Measurements from ENCODE around the gene FOXC1.

DNA sequence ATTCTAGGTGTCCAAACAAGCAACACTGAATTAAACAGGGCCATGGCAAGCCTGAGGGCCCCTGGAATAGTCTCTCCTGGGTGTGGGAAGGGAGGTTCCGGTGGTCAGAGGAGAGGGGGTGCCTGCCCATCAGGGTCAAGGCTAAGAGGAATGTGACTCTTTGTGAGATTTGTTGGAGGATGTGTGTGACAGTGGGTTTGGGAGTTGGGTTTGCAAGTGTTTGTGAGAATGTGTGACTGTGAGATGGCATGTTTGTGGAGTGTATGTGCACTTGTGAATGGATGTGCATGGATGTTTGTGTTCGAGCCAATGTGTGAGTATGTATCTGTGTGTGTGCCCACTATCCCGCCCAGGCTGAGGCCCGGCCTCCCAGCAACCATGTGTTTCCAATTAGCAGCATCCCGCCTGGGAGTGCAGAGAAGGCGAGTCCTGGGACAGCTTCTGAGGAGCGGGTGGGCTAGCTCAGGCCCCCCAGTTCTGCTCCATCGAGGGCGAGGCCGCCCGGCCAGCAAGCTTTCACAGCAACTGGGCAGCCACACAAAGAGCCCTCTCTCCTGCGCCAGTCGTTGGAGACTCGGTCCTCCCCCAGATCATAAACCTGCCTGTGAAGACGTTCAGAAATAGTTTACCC is 12.6 kb downstream of the FOXC1 start:
- TF ChIP-seq HCFC1 (IDR thresholded peaks at IDR 0.05; ENCODE audit: low read depth, low read length): no peak
- no peak for TF ChIP-seq ZNF790 (CRISPR knock-in tag; IDR thresholded peaks at IDR 0.05; ENCODE audit: borderline replicate concordance)
- TF ChIP-seq, protein P1, sequence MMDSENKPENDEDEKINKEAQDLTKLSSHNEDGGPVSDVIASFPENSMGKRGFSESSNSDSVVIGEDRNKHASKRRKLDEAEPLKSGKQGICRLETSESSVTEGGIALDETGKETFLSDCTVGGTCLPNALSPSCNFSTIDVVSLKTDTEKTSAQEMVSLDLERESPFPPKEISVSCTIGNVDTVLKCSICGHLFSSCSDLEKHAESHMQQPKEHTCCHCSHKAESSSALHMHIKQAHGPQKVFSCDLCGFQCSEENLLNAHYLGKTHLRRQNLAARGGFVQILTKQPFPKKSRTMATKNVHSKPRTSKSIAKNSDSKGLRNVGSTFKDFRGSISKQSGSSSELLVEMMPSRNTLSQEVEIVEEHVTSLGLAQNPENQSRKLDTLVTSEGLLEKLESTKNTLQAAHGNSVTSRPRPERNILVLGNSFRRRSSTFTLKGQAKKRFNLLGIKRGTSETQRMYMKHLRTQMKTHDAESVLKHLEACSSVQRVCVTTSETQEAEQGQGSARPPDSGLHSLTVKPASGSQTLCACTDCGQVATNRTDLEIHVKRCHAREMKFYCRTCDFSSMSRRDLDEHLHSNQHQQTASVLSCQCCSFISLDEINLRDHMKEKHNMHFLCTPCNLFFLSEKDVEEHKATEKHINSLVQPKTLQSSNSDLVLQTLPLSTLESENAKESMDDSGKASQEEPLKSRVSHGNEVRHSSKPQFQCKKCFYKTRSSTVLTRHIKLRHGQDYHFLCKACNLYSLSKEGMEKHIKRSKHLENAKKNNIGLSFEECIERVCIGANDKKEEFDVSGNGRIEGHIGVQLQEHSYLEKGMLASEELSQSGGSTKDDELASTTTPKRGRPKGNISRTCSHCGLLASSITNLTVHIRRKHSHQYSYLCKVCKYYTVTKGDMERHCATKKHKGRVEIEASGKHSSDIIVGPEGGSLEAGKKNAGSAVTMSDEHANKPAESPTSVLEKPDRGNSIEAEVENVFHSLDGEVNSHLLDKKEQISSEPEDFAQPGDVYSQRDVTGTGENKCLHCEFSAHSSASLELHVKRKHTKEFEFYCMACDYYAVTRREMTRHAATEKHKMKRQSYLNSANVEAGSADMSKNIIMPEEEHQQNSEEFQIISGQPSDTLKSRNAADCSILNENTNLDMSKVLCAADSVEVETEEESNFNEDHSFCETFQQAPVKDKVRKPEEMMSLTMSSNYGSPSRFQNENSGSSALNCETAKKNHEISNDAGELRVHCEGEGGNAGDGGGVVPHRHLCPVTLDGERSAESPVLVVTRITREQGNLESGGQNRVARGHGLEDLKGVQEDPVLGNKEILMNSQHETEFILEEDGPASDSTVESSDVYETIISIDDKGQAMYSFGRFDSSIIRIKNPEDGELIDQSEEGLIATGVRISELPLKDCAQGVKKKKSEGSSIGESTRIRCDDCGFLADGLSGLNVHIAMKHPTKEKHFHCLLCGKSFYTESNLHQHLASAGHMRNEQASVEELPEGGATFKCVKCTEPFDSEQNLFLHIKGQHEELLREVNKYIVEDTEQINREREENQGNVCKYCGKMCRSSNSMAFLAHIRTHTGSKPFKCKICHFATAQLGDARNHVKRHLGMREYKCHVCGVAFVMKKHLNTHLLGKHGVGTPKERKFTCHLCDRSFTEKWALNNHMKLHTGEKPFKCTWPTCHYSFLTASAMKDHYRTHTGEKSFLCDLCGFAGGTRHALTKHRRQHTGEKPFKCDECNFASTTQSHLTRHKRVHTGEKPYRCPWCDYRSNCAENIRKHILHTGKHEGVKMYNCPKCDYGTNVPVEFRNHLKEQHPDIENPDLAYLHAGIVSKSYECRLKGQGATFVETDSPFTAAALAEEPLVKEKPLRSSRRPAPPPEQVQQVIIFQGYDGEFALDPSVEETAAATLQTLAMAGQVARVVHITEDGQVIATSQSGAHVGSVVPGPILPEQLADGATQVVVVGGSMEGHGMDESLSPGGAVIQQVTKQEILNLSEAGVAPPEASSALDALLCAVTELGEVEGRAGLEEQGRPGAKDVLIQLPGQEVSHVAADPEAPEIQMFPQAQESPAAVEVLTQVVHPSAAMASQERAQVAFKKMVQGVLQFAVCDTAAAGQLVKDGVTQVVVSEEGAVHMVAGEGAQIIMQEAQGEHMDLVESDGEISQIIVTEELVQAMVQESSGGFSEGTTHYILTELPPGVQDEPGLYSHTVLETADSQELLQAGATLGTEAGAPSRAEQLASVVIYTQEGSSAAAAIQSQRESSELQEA (CRISPR knock-in tag; IDR thresholded peaks at IDR 0.05; ENCODE audit: not compliant biosample characterization): no peak
- TF ChIP-seq ZNF850 (CRISPR knock-in tag; conservative IDR thresholded peaks at IDR 0.05): no peak
- TF ChIP-seq TBP (CRISPR knock-in tag; IDR thresholded peaks at IDR 0.05): no peak
- TF ChIP-seq ZIK1 (CRISPR knock-in tag; IDR thresholded peaks at IDR 0.05; ENCODE audit: borderline replicate concordance, low read depth): no peak
- TF ChIP-seq ZNF451 (CRISPR knock-in tag; IDR thresholded peaks at IDR 0.05): no peak
- TF ChIP-seq TOPORS (CRISPR knock-in tag; IDR thresholded peaks at IDR 0.05): no peak
- TF ChIP-seq POLR2AphosphoS2 (IDR thresholded peaks at IDR 0.05; ENCODE audit: low read depth, low read length): no peak

Measured in HepG2 (cell line).